Upper lobe of left lung (tissue), 6 donors: Measurements from ENCODE around the gene VAV1. TPM values are rescaled to one million over a fixed set of nuclear protein-coding genes. Genes with fewer than 3 reads are reported as not detected.

Experiments
- ATAC-seq, 2 donors: fragments of 200-7000 bp; cut with Tn5 transposase; one replicate each; pipeline ENCODE4 v1.9.1; 2022; ENCODE audit warnings: mild to moderate bottlenecking in 2 of 2, moderate library complexity in 2 of 2; ENCODE audit not compliant: low FRiP score in 2 of 2
- DNase-seq, 2 donors: peaks; one replicate each; pipeline ENCODE4 v3.0.0-alpha.2; 2019 to 2020
- H3K27ac ChIP-seq, 4 donors: fragments of 200-600 bp; sonication (generic); one replicate each; pipeline ENCODE4 v1.5.1; 2016 to 2019
- H3K27me3 ChIP-seq, 4 donors: fragments of 200-600 bp; sonication (generic); one replicate each; pipeline ENCODE4 v1.5.1; 2017 to 2019
- H3K36me3 ChIP-seq, 4 donors: fragments of 200-600 bp; sonication (generic); one replicate each; pipeline ENCODE4 v1.5.1; 2016 to 2019
- H3K4me1 ChIP-seq, 4 donors: fragments of 200-600 bp; sonication (generic); one replicate each; pipeline ENCODE4 v1.5.1; 2018 to 2019
- H3K4me3 ChIP-seq, 4 donors: fragments of 200-600 bp; sonication (generic); one replicate each; pipeline ENCODE4 v1.5.1; 2017 to 2019; ENCODE audit warnings: mild to moderate bottlenecking in 2 of 4, moderate library complexity in 1 of 4
- H3K9me3 ChIP-seq, 4 donors: fragments of 200-600 bp; sonication (generic); one replicate each; pipeline ENCODE4 v1.5.1; 2018 to 2019
- EP300 ChIP-seq, 4 donors: sonication (generic); formaldehyde crosslinking; IDR thresholded peaks; one replicate each; pipeline ENCODE4 v1.5.1; 2017; ENCODE audit warnings: antibody characterized with exemption in 4 of 4, control low read depth in 2 of 4
- POLR2A ChIP-seq, 4 donors: fragments of 450-650 bp; IDR thresholded peaks; one replicate each; pipeline ENCODE4 v1.5.1; 2016 to 2017; ENCODE audit warnings: antibody characterized with exemption in 4 of 4, mild to moderate bottlenecking in 2 of 4
- POLR2AphosphoS5 ChIP-seq, 2 donors: sonication (generic); formaldehyde crosslinking; IDR thresholded peaks; one replicate each; pipeline ENCODE4 v1.5.1; 2017; ENCODE audit warnings: antibody characterized with exemption in 2 of 2
- WGBS, 2 donors: methylation state at CpG; one replicate each; pipeline ENCODE4 v1.1.5; 2017 to 2018; 5-methylcytosine and 5-hydroxymethylcytosine counted together
- total RNA-seq, 6 donors: library from RNA; depleted of rRNA in 4 of 6; stranded (reverse); fragments of >200 nt in 4 of 6; gene quantifications; one replicate each; pipeline versions ENCODE4 v1.1.0 to v1.2.1, GENCODE V29; 2016 to 2021
- TF ChIP-seq, protein P1 (sequence below), 6 experiments: fragments of 450-650 bp in 4 of 6; fragments of 200-600 bp in 2 of 6; sonication (generic) in 2 of 6; IDR thresholded peaks; one replicate each; pipeline ENCODE4 v1.5.1; 2016 to 2019; ENCODE audit warnings: antibody characterized with exemption in 6 of 6
- donor health status: DM: no; HTN: no; CAD: no; lungs with moderate emphysema.
- donor health status: DM: no; HTN: yes; CAD: no; lungs with severe emphysema.

The VAV1 gene
- total RNA-seq, 6 donors from 2014 or later: 13.9 to 53.4 (median 24.1) TPM

DNA sequence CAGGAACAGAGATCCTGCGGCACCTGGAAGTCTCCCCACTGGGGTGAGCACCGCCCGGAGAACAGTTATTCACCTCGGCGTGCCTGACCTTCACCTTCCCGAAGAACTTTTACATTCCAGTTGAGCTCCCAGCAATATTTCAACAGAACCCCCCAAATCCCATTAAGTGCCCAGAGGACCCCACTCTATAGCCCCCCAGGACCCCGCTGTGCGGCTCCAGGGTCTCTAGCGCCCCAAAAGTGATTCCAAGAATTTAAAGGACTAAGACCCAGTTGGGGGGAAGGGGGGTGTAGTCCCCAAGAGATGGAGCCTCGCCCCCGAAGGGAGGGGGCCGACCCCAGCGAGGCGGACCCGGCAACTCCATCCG lies 35.6 kb upstream of the VAV1 start:
- no peak for ATAC-seq
- Histone ChIP-seq H3K36me3 (peaks cover 7 to 23% (median 19%) of the 10 kb centered on the region in 4 donors), H3K9me3 (no peaks in the 10 kb centered on the region), H3K4me3 (peak overlapping the region; percentile 60 to 96 (median 89)), H3K4me1 (peaks cover 34 to 55% (median 42%) of the 10 kb centered on the region in 4 donors), H3K27ac (peak overlapping the region; percentile 91 to 99 (median 96)), H3K27me3 (peaks cover 0 to 7% (median 0%) of the 10 kb centered on the region in 4 donors)
- no peak for DNase-seq
- WGBS, 2 donors: 0% methylated on average over 5 to 15 of the region's 16 CpGs
- TF ChIP-seq, protein P1, sequence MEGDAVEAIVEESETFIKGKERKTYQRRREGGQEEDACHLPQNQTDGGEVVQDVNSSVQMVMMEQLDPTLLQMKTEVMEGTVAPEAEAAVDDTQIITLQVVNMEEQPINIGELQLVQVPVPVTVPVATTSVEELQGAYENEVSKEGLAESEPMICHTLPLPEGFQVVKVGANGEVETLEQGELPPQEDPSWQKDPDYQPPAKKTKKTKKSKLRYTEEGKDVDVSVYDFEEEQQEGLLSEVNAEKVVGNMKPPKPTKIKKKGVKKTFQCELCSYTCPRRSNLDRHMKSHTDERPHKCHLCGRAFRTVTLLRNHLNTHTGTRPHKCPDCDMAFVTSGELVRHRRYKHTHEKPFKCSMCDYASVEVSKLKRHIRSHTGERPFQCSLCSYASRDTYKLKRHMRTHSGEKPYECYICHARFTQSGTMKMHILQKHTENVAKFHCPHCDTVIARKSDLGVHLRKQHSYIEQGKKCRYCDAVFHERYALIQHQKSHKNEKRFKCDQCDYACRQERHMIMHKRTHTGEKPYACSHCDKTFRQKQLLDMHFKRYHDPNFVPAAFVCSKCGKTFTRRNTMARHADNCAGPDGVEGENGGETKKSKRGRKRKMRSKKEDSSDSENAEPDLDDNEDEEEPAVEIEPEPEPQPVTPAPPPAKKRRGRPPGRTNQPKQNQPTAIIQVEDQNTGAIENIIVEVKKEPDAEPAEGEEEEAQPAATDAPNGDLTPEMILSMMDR (IDR thresholded peaks at IDR 0.05): peak in 1 of 6 experiments; percentile 4
- TF ChIP-seq POLR2AphosphoS5 (IDR thresholded peaks at IDR 0.05): no peak

DNA sequence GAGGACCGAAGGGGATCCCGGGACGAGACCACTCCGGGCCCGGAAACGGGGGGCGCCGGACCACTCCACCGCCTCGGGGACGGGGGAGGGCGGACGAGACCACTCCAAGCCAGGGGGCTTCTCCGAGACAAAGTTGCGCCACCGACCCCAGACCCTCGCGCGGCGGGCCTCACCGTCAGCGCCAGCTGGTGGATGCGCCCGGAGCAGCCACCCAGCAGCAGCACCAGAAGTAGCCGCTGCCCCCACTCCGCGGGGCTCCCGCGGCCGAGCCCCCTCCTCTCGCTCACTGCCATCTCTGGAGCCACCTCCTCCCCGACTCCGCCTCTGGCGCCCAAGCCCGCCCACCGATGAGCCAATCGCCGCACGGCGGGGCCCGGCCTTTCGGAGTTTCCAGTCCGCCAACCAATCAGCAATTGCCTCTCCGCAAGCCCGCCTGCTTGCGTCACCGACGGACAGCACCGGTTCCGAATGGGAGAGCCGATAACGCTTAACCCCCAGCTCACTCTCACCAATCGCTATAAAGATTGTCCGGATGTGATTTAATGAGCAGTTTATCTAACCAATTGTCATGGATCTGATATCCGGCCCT lies 35.1 kb upstream of the VAV1 start, which contains the start of gene GPR108:
GPR108 (minus strand) TSS at position 297 of the 589 bp plus-strand sequence; CDS start at position 293, 4 bp downstream.
- Histone ChIP-seq H3K36me3 (peaks cover 7 to 23% (median 14%) of the 10 kb centered on the region in 4 donors), H3K27ac (peak within 1 kb of the TSS; percentile 91 to 99 (median 96)), H3K9me3 (no peaks in the 10 kb centered on the region), H3K4me1 (peaks cover 34 to 59% (median 46%) of the 10 kb centered on the region in 4 donors), H3K4me3 (peak within 1 kb of the TSS; percentile 60 to 96 (median 89)), H3K27me3 (peaks cover 0 to 7% (median 0%) of the 10 kb centered on the region in 4 donors)
- DNase-seq (peak; percentile 99 to 100), ATAC-seq (peak; percentile 89 to 93)
- 0 to 1% methylated on average over 2 to 44 of the region's 55 CpGs for WGBS, 2 donors
- TF ChIP-seq POLR2AphosphoS5 (IDR thresholded peaks at IDR 0.05) (peak; percentile 9 to 74), EP300 (IDR thresholded peaks at IDR 0.05) (no peak), POLR2A (IDR thresholded peaks at IDR 0.05) (peak in 2 of 4 donors; percentile 68 to 74)
- TF ChIP-seq, protein P1 (IDR thresholded peaks at IDR 0.05): peak in 3 of 6 experiments; percentile 8 to 30 (median 20)

DNA sequence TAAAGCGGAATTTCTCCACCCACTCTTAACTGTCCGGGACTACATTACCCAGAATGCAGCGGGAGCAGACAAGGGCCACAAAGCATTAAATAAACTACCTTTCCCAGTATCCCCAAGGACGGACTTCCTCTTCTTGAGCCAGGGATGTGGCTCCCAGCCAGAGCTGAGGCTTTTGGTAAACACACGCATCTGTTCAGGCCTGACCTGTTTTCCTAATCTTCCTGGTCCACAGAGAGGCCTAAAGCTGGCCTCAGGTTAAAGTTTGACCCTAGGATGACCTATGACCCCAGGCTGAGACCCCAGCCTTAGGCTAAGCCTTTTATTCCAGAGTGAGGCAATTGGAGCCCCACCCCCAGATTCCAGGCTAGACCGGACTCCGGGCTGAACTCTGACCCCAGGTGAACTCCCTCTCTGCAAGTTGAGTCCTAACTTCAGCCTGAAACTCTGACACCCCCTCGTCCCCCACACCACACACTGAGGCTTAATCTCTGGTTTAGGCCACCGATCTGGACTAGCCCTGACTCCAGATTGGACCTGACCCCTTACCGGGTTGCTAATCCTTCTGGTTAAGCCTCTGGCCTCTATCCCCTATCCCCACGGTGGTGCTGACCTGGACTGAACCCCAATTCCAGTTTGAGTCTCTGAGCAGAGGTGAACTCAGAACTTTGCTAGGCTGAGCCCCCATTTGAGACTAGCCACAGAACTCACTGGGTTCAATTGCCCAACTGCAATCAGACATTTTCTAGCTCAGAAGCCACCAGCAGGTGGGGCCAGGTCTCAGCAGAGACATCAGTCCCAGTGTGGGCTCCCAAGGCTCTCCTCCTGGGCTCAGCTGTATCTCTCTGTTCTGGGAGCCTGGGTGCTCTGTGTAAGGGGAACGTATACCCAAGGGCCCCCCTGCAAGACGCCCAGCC lies 34.4 kb upstream of the VAV1 start:
- WGBS, 2 donors: 0 to 12% methylated on average over 5 to 13 of the region's 13 CpGs
- Histone ChIP-seq H3K36me3 (peaks cover 2 to 22% (median 11%) of the 10 kb centered on the region in 4 donors), H3K4me1 (peaks cover 35 to 67% (median 52%) of the 10 kb centered on the region in 4 donors), H3K4me3 (peak overlapping the region in 1 of 4 donors; percentile 99), H3K27me3 (peaks cover 0 to 7% (median 0%) of the 10 kb centered on the region in 4 donors), H3K9me3 (no peaks in the 10 kb centered on the region), H3K27ac (peak overlapping the region; percentile 87 to 94 (median 92))
- ATAC-seq (peak; percentile 42 to 70), DNase-seq (peak in 1 of 2 donors; percentile 96)
- TF ChIP-seq EP300 (IDR thresholded peaks at IDR 0.05): peak in 1 of 4 donors; percentile 53
- peak; percentile 66 to 82 for TF ChIP-seq POLR2AphosphoS5 (IDR thresholded peaks at IDR 0.05)
- peak in 1 of 4 donors; percentile 17 for TF ChIP-seq POLR2A (IDR thresholded peaks at IDR 0.05)
- TF ChIP-seq, protein P1 (IDR thresholded peaks at IDR 0.05): peak; percentile 37 to 86 (median 72)

DNA sequence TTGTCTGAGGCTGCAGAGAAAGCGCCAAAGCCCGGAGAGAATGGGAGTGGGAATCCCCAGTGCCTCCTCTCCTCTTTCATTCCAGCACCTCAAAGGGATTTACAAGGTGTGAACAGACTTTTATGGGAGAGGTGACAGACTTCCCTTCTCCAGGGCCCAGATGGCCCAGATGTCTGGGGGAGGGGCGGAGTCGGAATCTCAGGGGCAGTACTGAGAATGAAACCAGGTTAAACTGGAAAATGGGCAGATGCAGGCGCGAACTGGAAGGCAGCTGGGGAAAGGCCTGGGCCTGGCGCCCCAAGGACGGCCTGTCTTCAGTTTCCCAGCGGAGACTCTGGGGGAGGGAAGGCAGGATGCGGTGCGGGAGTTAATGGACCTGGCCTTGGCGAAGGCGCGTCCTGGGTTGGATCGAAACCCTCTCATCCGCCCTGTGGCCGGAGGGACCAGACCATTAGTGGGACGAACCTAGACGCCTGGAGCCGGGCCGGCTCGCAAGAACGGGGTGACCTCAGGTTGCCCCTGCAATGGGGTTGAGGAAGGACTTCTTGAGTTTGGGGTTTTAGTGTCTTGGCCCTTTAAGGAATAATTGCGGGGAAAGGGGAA lies 33.6 kb upstream of the VAV1 start:
- Histone ChIP-seq H3K4me1 (peaks cover 42 to 75% (median 58%) of the 10 kb centered on the region in 4 donors), H3K4me3 (peak overlapping the region; percentile 3 to 99 (median 84)), H3K9me3 (no peaks in the 10 kb centered on the region), H3K27me3 (peaks cover 0 to 7% (median 0%) of the 10 kb centered on the region in 4 donors), H3K27ac (peak overlapping the region; percentile 87 to 94 (median 92)), H3K36me3 (peaks cover 0 to 22% (median 12%) of the 10 kb centered on the region in 4 donors)
- DNase-seq (peak in 1 of 2 donors; percentile 79), ATAC-seq (peak in 1 of 2 donors; percentile 0)
- 9 to 11% methylated on average over 24 of the region's 24 CpGs for WGBS, 2 donors
- TF ChIP-seq POLR2AphosphoS5 (IDR thresholded peaks at IDR 0.05) (no peak), POLR2A (IDR thresholded peaks at IDR 0.05) (no peak)
